H9 (cell line): ENCODE data around the gene LIF. TPM values are rescaled to one million over a fixed set of nuclear protein-coding genes. Genes with fewer than 3 reads are reported as not detected.

Source experiments
- DNase-seq: peaks from one replicate; pipeline ENCODE4 v3.0.0-alpha.2; 2017
- H2AFZ ChIP-seq: one replicate; pipeline ENCODE4 v1.6.1; 2013; ENCODE audit warnings: mild to moderate bottlenecking, low read length, control low read depth, moderate library complexity
- H2AK5ac ChIP-seq: 2 replicates; pipeline ENCODE4 v1.6.1; 2013; ENCODE audit warnings: low read length, control low read depth, mixed read lengths; ENCODE audit not compliant: insufficient read length
- H2BK120ac ChIP-seq: one replicate; pipeline ENCODE4 v1.6.1; 2013; ENCODE audit warnings: low read depth, mild to moderate bottlenecking, low read length, control low read depth, inconsistent platforms; ENCODE audit not compliant: poor library complexity, severe bottlenecking
- H2BK12ac ChIP-seq: 2 replicates; pipeline ENCODE4 v1.6.1; 2013; ENCODE audit warnings: low read length, control low read depth, mixed read lengths, low read depth; ENCODE audit not compliant: insufficient read length
- H2BK15ac ChIP-seq: 2 replicates; pipeline ENCODE4 v1.6.1; 2013; ENCODE audit warnings: low read depth, low read length, control low read depth
- H2BK20ac ChIP-seq: one replicate; pipeline ENCODE4 v1.6.1; 2013; ENCODE audit warnings: low read depth, mild to moderate bottlenecking, low read length, control low read depth, inconsistent platforms; ENCODE audit not compliant: poor library complexity, severe bottlenecking
- H2BK5ac ChIP-seq: 2 replicates; pipeline ENCODE4 v1.6.1; 2013; ENCODE audit warnings: low read length, control low read depth, mixed read lengths; ENCODE audit not compliant: insufficient read length
- H3K14ac ChIP-seq: 2 replicates; pipeline ENCODE4 v1.6.1; 2013; ENCODE audit warnings: low read length, control low read depth; ENCODE audit not compliant: insufficient read depth
- H3K18ac ChIP-seq: 2 replicates; pipeline ENCODE4 v1.6.1; 2013; ENCODE audit warnings: low read depth, mild to moderate bottlenecking, mixed read lengths, low read length, control low read depth; ENCODE audit not compliant: insufficient read length
- H3K23ac ChIP-seq: 2 replicates; pipeline ENCODE4 v1.6.1; 2013; ENCODE audit warnings: low read length, control low read depth, mixed read lengths, low read depth; ENCODE audit not compliant: insufficient read length
- H3K23me2 ChIP-seq: 2 replicates; pipeline ENCODE4 v1.6.1; 2013; ENCODE audit warnings: low read depth, mild to moderate bottlenecking, mixed read lengths, low read length, control low read depth; ENCODE audit not compliant: insufficient read length, poor library complexity, severe bottlenecking
- H3K27ac ChIP-seq: 2 replicates; pipeline ENCODE4 v1.5.1; 2013; ENCODE audit warnings: low read length, control low read depth, mixed read lengths, low read depth; ENCODE audit not compliant: insufficient read length
- H3K27me3 ChIP-seq: 2 replicates; pipeline ENCODE4 v1.6.1; 2013; ENCODE audit warnings: low read length, control low read depth, inconsistent platforms; ENCODE audit not compliant: insufficient read depth
- H3K4ac ChIP-seq: 2 replicates; pipeline ENCODE4 v1.6.1; 2013; ENCODE audit warnings: low read depth, mild to moderate bottlenecking, control low read depth, inconsistent platforms, low read length, moderate library complexity
- H3K4me1 ChIP-seq: 2 replicates; pipeline ENCODE4 v1.6.1; 2013; ENCODE audit warnings: low read length, control low read depth, inconsistent platforms; ENCODE audit not compliant: insufficient read depth
- H3K4me2 ChIP-seq: 2 replicates; pipeline ENCODE4 v1.6.1; 2013; ENCODE audit warnings: low read length, control low read depth, mixed read lengths; ENCODE audit not compliant: insufficient read length, insufficient read depth
- H3K56ac ChIP-seq: 2 replicates; pipeline ENCODE4 v1.6.1; 2013; ENCODE audit warnings: low read depth, mild to moderate bottlenecking, mixed read lengths, low read length, control low read depth; ENCODE audit not compliant: insufficient read length
- H3K79me1 ChIP-seq: 2 replicates; pipeline ENCODE4 v1.6.1; 2013; ENCODE audit warnings: low read depth, mild to moderate bottlenecking, moderate library complexity, low read length, control low read depth, inconsistent platforms; ENCODE audit not compliant: insufficient read depth, poor library complexity, severe bottlenecking
- H3K79me2 ChIP-seq: 2 replicates; pipeline ENCODE4 v1.6.1; 2013; ENCODE audit warnings: low read length, control low read depth, inconsistent platforms; ENCODE audit not compliant: insufficient read depth
- H3K9ac ChIP-seq: 2 replicates; pipeline ENCODE4 v1.6.1; 2013; ENCODE audit warnings: low read length, control low read depth, mixed read lengths; ENCODE audit not compliant: insufficient read length; ENCODE audit errors: extremely low read depth
- H3K9me3 ChIP-seq: one replicate; pipeline ENCODE4 v1.6.1; 2013; ENCODE audit warnings: low read depth, low read length, inconsistent platforms; ENCODE audit not compliant: control insufficient read depth
- H3T11ph ChIP-seq: one replicate; pipeline ENCODE4 v1.6.1; 2013; ENCODE audit warnings: mild to moderate bottlenecking, low read length, control low read depth, inconsistent platforms
- H4K20me1 ChIP-seq: one replicate; pipeline ENCODE4 v1.6.1; 2013; ENCODE audit not compliant: control insufficient read depth, insufficient read length, insufficient read depth
- H4K5ac ChIP-seq: 2 replicates; pipeline ENCODE4 v1.6.1; 2013; ENCODE audit warnings: low read depth, mild to moderate bottlenecking, mixed read lengths, low read length, control low read depth; ENCODE audit not compliant: insufficient read length
- H4K8ac ChIP-seq: replicated peaks from 2 replicates; pipeline ENCODE4 v1.6.1; 2013; ENCODE audit warnings: low read length, control low read depth, mixed read lengths, low read depth; ENCODE audit not compliant: insufficient read length
- H4K91ac ChIP-seq: 2 replicates; pipeline ENCODE4 v1.6.1; 2013; ENCODE audit warnings: low read depth, mild to moderate bottlenecking, moderate library complexity, mixed read lengths, low read length, control low read depth; ENCODE audit not compliant: insufficient read length
- H3K27ac Mint-ChIP-seq, 3 experiments: 2 replicates in 2 of 3; 3 replicates in 1 of 3; pipeline ENCODE4 v1.8.0; 2020 to 2021; ENCODE audit warnings: mixed read lengths in 3 of 3, mild to moderate bottlenecking in 1 of 3, moderate library complexity in 1 of 3
- H3K27me3 Mint-ChIP-seq: 2 replicates; pipeline ENCODE4 v1.8.0; 2021; ENCODE audit warnings: low read depth, mild to moderate bottlenecking, moderate library complexity, mixed read lengths
- H3K36me3 Mint-ChIP-seq, 3 experiments: 2 replicates in 2 of 3; 3 replicates in 1 of 3; pipeline ENCODE4 v1.8.0; 2020 to 2021; ENCODE audit warnings: low read depth in 3 of 3, mixed read lengths in 3 of 3; ENCODE audit not compliant: insufficient read depth in 1 of 3
- H3K4me1 Mint-ChIP-seq, 2 experiments: 2 replicates each; pipeline ENCODE4 v1.8.0; 2020; ENCODE audit warnings: mixed read lengths in 2 of 2
- H3K4me3 Mint-ChIP-seq, 2 experiments: 2 replicates in 1 of 2; 3 replicates in 1 of 2; pipeline ENCODE4 v1.8.0; 2020 to 2021; ENCODE audit warnings: mild to moderate bottlenecking in 2 of 2, mixed read lengths in 2 of 2, moderate library complexity in 1 of 2
- H3K9me3 Mint-ChIP-seq, 2 experiments: 2 replicates in 1 of 2; 3 replicates in 1 of 2; pipeline ENCODE4 v1.8.0; 2020; ENCODE audit warnings: mild to moderate bottlenecking in 2 of 2, mixed read lengths in 2 of 2, moderate library complexity in 1 of 2
- WGBS: extraction: QIAGEN DNeasy Blood & Tissue Kit; methylation state at CpG from one replicate; pipeline ENCODE4 v1.1.7; 2013; ENCODE audit warnings: missing lambda C conversion rate, low lambda C conversion rate, mixed read lengths; ENCODE audit not compliant: insufficient read length; ENCODE audit errors: extremely low coverage; 5-methylcytosine and 5-hydroxymethylcytosine counted together
- total RNA-seq: library from RNA; stranded (reverse); gene quantifications from 2 replicates; pipeline ENCODE4 v1.2.1, GENCODE V29; 2021
- TF ChIP-seq, protein P1 (sequence below): fragments of 200-600 bp; sonication (generic); conservative IDR thresholded peaks from 3 replicates; pipeline ENCODE4 v1.8.0; 2021; ENCODE audit warnings: antibody characterized with exemption, mild to moderate bottlenecking

The LIF gene
- total RNA-seq, 1 experiment from 2014 or later, result 6.1 TPM

DNA sequence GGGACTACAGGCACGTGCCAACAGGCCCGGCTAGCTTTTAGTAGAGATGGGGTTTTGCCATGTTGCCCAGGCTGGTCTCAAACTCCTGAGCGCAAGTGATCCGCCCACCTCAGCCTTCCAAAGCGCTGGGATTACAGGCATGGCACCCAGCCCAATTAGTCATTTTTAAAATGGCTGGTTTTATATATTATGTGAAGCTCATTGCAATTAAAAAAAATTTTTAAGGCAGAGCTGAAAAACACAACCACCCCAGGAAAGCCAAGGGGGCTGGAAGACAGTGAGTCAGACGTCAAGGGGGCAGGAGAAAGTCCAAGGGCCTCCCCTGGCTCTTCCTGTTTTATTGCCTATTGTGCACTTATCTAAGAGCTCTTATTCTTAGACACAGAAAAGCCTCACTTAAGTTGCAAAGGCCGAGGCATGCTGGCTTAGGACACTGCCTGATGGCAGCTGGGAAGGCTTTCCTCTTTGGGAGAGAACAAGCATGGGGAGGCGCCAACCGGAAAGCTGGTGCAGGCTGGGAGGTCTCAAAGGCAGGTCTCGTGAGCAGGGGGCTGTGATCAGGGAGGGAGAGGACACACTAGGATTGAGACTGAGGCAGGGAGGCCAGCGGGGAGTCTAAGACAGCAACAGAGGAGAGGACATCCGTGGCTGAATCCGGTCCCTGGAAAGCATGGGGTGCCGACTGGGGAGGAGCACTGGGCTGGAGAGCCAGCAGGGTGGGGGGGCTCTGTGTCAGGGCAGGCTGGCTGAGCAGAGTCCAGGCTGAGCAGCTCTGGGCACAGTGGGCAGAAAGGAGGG is 31.2 kb upstream of the LIF start:
- Histone ChIP-seq H3K56ac (no peak overlapping the region), H3K23ac (no peak overlapping the region), H4K91ac (no peak overlapping the region), H2AK5ac (no peak overlapping the region), H3K9me3 (no peaks in the 10 kb centered on the region), H4K20me1 (no peaks in the 10 kb centered on the region), H3K4me2 (no peak overlapping the region), H4K5ac (no peak overlapping the region), H3K27ac (no peak overlapping the region), H3K27me3 (no peaks in the 10 kb centered on the region), H3K9ac (no peak overlapping the region), H2BK15ac (no peak overlapping the region), H3K14ac (no peak overlapping the region; the same call in 1 of the 2 replicates), H2BK120ac (no peak overlapping the region), H2BK5ac (no peak overlapping the region), H4K8ac (no peak overlapping the region), H3K79me2 (no peaks in the 10 kb centered on the region), H2BK12ac (no peak overlapping the region), H3T11ph (no peak overlapping the region), H2AFZ (no peak overlapping the region), H3K79me1 (no peaks in the 10 kb centered on the region), H3K4ac (no peak overlapping the region), H3K23me2 (no peaks in the 10 kb centered on the region), H3K4me1 (no peaks in the 10 kb centered on the region; the same call in 1 of the 2 replicates), H2BK20ac (no peak overlapping the region), H3K18ac (no peak overlapping the region)
- peak overlapping the region in 2 of 3 experiments; percentile 22 to 68; a peak in 2 of 7 replicates for H3K27ac Mint-ChIP-seq
- H3K36me3 Mint-ChIP-seq, result no peaks in the 10 kb centered on the region
- peaks cover 10 to 16% of the 10 kb centered on the region in 2 experiments for H3K4me1 Mint-ChIP-seq
- no peak for DNase-seq
- TF ChIP-seq, protein P1, sequence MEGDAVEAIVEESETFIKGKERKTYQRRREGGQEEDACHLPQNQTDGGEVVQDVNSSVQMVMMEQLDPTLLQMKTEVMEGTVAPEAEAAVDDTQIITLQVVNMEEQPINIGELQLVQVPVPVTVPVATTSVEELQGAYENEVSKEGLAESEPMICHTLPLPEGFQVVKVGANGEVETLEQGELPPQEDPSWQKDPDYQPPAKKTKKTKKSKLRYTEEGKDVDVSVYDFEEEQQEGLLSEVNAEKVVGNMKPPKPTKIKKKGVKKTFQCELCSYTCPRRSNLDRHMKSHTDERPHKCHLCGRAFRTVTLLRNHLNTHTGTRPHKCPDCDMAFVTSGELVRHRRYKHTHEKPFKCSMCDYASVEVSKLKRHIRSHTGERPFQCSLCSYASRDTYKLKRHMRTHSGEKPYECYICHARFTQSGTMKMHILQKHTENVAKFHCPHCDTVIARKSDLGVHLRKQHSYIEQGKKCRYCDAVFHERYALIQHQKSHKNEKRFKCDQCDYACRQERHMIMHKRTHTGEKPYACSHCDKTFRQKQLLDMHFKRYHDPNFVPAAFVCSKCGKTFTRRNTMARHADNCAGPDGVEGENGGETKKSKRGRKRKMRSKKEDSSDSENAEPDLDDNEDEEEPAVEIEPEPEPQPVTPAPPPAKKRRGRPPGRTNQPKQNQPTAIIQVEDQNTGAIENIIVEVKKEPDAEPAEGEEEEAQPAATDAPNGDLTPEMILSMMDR, result no peak
- no peaks in the 10 kb centered on the region for H3K9me3 Mint-ChIP-seq
- H3K4me3 Mint-ChIP-seq, result peak overlapping the region in 1 of 2 experiments; percentile 62; a peak in 3 of 5 replicates
- peaks cover 8% of the 10 kb centered on the region for H3K27me3 Mint-ChIP-seq
- no CpG with 5 or more reads among the region's 14 CpGs for WGBS
